GM21717 (cell line): Measurements from ENCODE around the gene PAPOLA.

Experiments used
- ATAC-seq: cut with Tn5 transposase; IDR thresholded peaks from one replicate; pipeline ENCODE4 v1.9.1; 2021; ENCODE audit warnings: mild to moderate bottlenecking, moderate library complexity; ENCODE audit not compliant: unreplicated experiment

The PAPOLA gene

DNA sequence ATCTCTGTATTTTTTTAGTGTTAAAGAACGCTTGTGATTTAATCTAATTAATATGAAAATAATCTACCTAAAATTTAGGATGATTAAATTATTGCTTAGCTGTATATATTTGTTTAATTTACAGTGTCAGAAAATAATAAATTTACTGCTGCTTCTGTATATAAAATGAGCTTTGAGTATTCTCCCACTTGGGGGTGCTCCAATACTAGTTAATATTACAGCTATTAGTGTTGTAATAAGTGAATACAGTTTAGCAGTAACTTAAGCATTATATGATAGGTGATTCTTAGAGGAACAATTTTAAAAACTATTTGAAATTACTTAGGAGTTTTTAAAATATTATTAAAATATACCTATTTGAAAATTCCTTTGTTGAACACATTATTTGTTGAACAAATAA lies 62.2 kb downstream of the PAPOLA start:
- ATAC-seq, result no peak

DNA sequence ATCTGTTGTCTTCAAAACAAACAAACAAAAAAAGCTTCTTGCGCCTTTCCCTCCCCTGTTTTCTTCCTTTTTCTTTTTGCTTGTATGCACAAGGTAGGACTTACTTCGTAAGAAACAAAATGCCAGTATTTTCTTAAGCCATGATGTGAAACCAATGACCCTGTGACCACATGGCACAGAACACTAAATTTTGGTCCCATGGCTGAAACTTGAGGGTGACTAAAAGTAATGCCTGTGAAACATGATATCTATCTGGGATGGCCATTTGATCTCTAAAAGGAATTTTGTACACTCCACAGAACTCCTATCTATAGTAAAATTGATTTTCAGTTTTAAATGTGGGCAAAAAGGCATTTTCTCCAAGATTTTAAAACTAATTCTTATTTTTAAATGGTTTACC lies 63.6 kb downstream of the PAPOLA start:
- no peak for ATAC-seq

DNA sequence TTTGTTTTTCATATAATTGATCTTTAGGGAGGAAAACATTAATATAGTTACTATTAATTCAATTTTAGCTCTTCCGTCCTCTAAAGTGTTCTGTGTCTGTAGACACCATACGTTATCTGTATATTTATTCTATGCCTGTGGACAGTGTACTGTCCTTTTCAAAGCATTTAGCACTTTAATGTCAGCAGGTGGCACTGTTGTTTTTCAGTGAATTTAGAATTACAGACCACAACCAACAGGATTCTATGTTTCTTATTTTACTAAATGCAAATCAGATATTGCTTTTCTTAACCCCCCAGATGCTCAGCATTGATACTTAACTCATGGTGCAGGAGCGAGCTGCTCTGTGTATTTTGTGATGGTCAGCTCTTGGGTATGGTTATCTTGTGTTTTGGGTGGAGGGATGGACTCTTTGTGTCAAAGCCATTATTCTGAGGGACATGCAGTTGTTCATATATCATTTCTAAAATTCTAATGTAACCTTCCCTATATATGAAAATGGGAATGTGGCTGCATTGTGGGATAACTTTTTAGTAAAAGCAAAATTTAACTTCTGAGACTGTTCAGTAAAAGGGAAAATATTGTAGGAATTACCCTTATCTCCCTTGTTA lies 65.2 kb downstream of the PAPOLA start:
- ATAC-seq, result no peak

DNA sequence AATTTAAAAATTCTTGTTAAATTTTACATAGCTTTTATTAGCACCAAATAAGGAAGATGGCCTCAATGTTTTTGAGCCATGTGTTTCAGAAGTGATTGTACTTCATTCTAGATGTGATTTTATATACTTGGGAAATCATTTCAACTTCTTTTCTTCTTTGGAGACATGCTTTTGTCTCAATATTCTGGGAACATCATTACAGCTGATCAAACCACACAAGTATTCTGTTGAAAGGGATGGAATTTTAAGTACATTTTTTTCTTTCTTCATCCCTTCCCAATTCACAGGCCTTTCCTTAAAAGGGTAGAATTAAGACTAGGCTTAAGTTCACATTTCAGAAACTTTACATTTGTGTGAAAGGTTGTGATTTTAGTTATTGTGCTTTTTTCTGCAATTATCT lies 66.4 kb downstream of the PAPOLA start:
- ATAC-seq, result no peak

DNA sequence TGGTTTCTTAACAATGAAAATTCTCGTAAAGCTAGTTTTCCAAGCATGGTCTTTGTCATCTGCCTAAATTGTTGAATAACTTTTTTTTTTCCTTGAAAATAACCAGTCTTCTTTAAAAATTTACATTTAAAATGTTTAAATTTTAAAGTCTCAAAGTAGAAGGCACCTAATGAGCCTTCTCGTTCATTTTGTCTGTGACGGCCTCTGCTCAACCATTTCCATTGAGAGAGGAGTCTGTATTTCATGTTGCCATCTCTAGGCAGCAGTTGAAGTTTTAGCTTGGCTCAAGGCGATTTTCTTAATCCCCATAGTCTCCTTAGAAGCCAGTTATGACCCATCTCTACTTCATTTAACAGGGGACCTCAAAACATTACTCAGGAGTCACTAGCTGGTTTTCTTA lies 69.1 kb downstream of the PAPOLA start:
- ATAC-seq, result no peak

DNA sequence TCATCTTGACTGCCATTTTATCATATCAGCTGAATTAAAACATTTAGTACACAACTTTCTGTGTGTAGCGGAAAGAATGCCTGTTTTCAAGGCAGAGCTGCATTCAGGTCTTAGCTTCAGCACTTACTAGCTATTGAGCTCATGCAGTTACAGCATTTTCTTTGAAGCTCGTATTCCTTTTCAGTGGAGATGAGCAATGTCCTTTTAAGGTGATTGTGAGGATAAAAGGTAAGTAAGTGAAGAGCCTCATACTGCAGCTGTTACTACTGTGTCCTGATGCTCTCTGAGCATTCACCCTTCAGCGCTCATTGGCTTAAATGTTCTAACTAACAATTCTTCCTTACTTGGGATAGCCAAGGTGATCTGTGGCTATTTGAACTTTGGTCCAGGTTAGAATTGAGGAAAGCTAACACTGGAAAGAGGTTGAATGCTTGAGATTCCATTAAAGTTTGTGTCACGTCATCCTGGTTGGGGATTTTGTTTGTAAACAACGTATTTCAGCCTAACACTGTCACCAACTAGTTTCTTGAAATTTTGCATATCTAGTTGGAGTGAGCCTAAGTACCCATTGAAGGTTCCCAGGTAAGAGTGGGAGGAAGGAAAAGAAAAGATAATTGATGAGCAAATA lies 71.4 kb downstream of the PAPOLA start:
- ATAC-seq, result no peak

DNA sequence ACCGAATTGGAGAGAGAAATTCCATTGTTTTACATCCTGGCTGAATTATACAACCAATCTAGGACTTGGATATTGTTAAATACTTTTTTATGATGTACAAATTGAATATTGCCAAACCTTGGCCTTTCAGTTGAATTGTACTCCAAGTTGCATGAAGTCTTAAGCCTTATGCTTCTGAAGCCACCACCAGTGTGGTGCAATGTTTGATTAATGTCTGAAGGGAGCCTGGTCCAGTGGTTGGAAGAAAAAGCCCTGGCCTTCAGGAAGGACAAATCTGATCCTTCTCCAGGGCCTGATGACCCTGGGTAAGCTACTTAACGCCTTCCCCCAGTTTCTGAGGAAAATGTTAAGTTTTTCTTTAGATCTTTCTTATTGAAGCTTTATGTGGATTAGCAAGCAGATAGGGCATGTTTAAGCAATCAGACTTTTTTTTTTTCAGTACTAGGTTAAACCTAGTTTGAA lies 72.0 kb downstream of the PAPOLA start:
- ATAC-seq, result no peak

DNA sequence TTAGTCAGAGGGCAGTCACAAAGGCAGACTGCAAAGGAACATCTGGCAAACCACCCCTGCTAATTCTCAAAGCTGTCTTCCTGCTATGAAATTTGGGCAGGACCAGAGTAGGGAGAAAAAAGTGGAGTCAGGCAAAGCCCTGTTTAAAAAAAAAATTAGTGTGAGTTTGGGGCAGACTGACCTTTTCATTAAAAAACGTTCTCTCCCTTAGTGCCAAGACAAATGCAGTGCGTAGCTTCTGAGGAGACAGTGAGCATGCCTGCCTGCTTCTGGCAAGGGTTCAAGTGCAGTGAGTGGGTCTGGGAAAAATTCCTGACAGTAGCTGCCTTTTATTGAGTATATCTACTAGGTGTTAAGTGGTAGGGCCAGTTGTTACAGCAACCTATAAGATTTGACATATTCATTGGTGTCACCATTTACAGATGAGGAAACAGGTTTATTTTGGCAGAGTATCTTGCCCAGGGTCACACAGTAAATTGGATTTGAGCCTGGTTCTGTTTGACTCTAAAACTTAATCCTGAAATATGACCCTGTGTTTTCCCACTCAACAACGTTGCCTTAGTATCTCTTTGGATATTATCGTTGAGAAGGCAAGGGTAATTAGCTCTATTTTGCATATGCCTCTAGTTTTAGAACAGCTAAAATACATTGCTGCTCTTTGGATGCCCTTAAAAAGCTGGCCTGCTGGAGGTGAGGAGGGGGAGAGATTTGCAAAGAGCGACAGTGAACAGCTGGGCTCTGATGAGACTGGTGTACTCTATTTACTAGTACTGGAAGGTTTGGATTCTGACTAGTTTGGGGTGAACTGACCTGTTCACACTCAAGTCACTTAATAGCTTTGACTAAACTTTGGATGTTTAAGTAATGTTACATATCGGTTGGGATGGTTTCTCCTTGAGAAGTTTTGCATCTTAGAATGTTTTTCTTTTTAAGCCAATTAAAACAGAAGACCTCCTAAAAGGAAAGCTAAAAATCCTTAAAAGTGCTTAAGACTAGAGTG lies 72.8 kb downstream of the PAPOLA start:
- ATAC-seq, result no peak

DNA sequence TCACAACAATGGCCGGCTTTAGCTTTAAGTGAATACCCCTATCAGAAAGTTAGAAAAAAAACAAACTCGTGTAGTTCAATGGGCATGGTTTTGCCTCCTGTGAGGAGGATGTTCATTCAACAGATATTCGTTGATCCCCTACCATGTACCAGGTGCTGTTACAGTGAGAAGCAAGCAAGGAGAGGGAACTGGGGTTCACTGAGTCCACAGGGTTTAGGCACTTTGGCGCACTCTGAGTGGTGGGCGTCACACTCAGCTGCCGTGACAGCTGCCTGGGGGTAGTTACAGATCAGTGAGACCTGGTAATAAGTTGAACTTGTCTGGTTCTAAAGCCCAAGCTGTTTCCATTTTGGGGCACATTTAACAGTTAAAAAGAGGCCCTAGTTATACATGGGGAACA lies 74.2 kb downstream of the PAPOLA start:
- ATAC-seq, result no peak

DNA sequence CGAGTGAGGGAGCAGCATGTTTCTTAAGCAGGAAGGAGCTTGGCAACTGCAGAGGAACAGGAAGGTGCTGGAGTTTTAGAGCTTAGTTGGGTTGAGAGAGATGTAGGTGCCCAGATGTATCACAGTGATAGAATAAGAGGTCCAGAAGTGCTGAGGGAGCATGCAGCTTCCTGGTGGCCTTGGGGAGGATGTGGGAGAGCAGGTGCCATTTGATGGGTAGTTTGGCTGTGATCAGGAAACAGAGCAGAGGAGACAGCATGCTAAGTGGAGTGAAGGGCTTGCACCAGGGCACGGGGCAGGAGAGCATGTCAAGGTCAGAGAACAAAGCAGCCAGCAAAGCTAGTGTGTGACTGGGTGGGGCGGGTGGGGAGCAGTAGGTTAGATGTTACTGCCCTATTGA lies 74.8 kb downstream of the PAPOLA start:
- ATAC-seq, result no peak

DNA sequence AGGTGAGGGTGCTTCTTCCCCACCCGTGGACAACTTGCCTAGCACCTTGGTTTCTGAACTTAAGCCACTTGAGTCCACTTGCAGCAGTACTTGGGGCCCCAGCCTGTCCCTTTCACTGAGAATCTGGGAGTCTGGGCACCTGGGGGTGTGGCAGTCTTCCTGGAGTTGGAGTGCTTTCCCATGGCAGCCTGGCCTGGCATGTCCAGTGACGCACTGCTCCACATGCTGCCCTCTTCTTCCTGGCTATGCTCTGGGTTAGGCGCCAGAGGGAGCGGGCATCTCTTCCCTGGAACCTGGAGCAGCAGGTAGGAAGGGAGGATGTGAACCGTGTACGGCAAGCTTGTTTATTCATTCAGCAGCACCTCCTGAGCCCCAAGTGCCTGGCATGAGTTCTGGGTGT lies 76.4 kb downstream of the PAPOLA start:
- ATAC-seq, result no peak

DNA sequence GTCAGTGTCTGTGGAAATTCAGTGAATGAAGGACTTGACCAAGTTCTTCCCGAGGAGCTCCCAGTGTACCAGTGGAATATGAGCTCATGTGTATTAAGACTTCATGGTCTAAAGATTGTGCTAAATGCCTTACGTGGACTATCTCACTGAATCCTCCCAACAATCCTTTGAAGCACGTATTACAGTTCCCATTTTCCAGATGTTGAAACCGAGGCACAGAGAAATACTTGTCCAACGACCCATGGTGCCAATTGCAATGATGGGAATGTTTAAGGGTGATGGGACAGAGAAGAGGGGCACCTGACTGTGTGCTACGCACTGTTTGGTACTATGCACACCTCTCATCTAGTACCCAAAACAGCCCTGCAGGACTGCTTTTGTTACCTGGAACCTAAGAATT lies 77.2 kb downstream of the PAPOLA start:
- no peak for ATAC-seq

DNA sequence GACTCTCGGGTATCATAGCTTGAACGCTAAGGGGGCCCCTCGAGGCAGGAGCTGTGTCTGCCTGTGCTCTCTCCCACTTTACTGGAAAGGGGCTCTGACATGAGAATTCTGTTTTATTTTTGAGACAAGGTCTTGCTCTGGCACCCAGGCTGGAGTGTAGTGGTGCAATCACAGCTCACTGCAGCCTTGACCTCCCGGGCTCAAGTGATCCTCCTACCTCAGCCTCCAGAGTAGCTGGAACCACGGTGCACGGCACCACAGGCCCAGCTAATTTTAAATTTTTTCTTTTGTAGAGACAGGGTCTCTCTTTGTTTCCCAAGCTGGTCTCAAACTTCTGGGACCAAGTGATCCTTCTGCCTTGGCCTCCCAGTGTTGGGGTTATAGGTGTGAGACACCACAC lies 77.7 kb downstream of the PAPOLA start:
- no peak for ATAC-seq

DNA sequence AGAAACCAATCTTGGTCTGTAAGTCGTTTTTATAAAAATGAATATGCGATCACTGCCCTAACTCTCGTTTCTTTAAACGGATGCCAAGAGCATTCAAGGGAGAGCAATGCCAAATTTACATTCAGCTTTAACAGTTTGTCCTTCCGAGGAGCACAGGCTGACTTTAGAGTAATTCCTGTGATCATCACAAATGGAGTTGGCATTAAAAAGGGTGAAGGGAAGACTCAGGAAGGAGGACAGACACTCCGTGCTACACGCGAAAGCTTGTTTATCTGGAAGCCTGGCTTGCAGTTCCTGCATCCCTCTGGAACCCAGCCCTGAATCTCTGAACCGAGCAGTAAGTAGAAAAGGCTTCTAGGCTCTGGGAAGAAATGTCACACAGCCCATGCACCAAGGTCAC lies 78.4 kb downstream of the PAPOLA start:
- no peak for ATAC-seq

DNA sequence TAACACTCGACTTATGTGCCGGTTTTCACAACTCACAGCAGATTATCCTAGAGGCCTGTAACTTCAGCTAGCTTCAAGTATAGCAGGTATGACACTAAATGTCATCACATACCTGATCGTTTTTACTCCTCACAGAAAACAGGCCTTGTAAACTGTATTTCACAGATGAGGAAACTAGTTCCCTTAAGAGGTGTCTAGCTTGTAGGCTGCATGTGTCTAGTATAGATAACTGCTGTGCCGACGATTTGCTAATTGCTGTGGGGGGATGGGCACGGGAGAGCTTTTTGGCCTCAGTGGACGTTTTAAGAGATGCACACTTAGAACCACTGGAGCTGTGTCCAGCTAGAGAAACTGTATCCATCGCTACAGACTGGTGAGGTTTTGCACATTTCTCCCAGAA lies 78.8 kb downstream of the PAPOLA start:
- ATAC-seq, result no peak

DNA sequence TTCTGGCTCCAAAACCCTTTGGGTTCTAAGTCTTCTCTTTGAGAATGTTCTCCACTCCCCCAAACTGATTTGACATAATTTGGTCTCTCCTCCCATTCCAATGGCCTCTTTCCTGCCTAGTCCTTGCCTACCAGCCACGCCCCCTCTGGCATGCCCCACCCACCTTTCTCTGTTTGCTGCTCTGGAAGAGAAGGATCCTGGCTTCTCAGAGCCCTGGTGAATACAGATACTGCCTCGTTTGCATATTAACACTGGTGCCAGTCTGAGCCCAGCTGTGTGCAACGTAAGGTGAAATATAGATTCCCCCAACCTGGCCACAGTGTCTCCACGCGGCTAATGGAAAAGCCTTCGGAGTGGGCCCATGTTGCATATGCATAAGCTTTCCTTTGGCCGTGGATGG lies 79.7 kb downstream of the PAPOLA start:
- ATAC-seq, result no peak

DNA sequence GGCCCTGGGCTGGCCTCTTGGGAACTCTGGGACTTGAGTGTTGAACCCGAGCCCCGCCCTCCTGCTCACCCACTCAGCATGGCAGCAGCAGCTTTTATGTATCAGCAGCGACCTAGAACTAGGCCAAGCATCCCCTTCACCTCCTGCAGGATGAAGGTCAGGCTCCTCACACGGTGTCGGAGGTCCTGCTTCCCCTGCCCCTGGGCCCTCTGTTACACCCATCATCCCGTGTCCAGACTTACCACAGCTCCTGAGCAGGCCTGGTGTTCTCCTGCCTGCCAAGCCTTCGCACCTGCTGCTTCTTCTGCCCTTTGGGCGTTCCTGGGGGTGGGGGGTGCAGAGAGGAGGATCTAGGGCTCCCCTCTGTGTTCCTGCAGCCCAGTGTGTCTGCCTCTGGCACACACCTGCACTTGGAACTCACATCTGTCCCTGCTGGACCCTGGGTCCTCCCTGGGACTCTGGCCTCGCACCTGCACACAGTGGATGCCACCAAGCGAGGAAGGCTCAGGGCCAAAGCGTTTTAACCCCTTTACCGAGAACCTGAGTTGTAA lies 80.3 kb downstream of the PAPOLA start:
- ATAC-seq, result no peak

DNA sequence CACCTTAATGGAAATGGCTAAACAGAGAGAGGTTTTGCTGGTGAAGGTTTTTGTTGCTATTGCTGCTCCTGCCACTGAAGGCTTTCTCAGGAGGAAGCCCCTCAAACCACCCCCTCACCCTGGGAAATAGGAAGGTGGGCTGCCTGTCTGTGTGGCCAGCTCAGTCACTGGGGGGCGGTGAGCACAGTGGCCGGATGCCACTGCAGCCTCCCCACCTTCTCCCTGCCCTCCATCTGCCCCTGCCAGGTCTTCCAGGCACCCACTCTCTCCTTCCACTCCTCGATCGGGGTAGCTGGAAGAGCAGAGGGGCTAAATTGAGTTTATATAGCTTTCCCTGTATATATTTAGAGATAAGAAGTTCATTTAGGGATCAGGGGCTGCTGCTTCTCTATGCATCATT lies 80.8 kb downstream of the PAPOLA start:
- no peak for ATAC-seq

DNA sequence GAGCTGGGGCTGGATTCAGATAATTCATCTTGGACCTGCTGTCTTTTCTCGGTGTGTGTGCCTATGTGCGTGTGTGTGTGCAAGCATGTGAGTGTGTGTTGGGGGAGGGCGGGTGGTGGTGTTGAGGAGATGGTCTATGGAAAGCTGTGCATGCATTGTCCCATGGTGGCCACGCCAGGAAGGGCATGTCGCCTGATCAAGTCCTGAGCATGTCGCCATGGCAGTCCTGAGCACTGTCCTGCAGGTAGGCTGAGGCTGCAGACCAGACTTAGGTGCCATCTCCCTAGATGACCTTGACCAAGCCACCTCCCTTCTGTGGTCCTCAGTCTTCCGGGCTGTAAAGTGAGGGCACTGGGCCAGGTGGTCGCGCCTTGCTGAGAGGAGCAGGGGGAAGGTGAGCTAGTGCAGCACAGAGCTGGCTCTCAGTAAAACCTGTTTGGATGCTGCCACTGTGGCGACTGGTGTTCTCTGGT lies 81.4 kb downstream of the PAPOLA start:
- no peak for ATAC-seq

DNA sequence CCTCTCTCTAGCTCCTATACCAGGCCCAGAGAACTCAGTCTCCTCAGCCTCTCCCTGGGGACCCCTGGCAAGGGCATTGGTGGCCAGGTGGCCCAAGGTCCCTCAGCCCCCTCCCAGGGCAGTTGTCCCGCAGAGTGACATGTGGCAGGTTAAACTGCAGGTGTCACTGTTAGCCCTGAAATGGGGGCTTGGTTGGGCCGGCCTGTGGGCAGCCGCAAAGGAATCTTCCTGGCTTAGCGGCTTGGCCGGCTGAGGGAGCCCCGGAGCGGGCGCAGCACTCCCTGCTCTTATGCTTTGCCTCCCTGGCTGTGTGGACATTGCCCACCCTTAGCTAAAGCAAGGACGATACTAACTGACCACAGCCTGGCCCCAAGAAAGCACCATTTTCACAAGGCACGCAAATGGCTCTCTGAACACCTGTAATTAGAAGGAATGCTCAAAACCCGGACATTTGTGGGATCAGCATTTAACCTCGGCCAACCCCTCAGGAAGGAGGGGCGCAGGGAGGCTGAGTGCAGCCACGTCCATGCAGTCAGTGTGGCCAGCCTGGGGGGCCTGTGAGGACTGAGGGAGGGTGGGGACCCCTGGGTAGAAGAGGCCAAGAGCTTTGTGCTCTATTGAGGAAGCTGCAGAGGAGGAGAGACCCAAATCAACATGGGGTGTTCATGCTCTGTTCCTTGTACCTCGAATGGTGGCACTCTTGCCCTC lies 82.2 kb downstream of the PAPOLA start:
- ATAC-seq, result peak; percentile 54
